Measurements from ENCODE around the gene NUDT16L1.

- TF ChIP-seq GATA3 (IDR thresholded peaks at IDR 0.05; ENCODE audit: low read depth, low read length) (no peak), GATA2 (IDR thresholded peaks at IDR 0.05; ENCODE audit: low read depth, low read length) (0 out of 2 replicates have a peak, but pooled peaks have one; percentile 12)
Measured at GRCh38 chr16:4734063-4734729, 40.8 kb downstream of the NUDT16L1 start, which contains the start of the genes ANKS3 and DNAAF8.
